ENCODE results near the gene SMIM10. TPM values are rescaled to one million over a fixed set of nuclear protein-coding genes. Genes with fewer than 3 reads are reported as not detected.
"Not testable (repeated sequence)": the region's sequence is repeated elsewhere in the genome, so short reads cannot be mapped to it uniquely, and the experiment has no call there.

SMIM10 gene
- total RNA-seq, 1 donor from 2014 or later = 2.3 TPM

DNA sequence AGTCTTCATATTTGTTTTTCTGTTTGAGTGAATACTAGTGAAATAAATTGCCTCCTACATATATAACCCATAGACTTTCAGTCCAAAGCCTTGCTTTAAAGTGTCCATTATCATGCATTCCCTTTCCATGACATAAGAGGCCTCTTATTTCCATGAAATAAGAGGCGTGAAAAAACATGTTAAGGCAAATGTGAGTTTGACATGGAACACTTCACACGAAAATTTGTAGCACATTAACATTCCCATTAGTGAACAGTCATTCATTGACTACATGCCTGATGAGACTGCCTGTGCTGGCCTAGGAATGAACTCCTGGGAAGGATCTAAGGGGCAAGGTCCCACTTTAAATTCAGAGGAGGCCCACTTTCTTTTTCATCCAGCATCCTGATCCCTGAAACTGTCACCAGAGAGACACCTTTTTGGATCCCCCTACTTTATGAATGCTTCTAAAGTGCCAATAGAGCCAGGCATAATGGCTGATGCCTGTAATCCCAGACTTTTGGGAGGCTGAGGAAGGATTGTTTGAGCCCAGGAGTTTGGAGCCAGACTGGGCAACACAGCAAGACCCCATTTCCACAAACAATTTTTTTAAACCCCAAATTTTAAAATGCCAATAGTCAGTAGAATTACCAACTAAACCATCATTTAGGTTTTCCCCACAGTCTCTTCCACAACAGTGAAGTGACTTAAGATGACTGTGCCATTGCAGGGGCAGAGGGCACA lies 24.9 kb downstream of the SMIM10 start:
- peak; percentile 0 for DNase-seq

DNA sequence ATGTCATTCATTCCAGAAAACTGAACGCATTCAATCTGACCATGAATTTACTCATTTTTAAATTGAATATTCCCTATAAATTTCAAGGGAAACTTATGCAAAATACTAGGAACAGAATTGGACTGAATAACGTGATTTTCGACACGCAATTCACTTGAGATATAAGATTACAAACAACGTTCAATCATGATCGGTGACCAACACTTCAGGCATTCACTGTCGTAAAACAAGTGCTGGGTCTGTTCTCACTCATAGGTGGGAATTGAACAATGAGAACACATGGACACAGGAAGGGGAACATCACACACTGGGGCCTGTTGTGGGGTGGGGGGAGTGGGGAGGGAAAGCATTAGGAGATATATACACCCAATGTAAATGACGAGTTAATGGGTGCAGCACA lies 29.1 kb downstream of the SMIM10 start:
- not testable (repeated sequence) for DNase-seq

DNA sequence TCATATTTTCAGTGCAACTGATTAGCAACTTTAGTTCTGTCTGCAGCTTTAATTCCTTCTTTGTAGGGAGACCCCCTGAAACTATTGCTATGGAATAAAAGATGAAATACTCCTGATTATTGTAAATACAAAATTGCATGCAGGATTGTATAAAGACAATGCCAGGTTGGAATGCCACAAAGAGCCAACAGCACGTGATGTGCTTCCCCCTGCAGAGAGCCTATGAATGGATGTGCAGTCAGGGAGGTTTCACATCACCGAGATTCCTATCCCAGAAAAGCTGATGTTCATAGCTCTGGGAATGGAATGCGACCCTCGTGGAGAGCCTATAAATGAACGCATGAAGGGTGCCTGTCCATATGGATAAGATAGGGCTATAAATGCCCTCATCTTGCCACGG lies 33.0 kb downstream of the SMIM10 start:
- DNase-seq = not testable (repeated sequence)

DNA sequence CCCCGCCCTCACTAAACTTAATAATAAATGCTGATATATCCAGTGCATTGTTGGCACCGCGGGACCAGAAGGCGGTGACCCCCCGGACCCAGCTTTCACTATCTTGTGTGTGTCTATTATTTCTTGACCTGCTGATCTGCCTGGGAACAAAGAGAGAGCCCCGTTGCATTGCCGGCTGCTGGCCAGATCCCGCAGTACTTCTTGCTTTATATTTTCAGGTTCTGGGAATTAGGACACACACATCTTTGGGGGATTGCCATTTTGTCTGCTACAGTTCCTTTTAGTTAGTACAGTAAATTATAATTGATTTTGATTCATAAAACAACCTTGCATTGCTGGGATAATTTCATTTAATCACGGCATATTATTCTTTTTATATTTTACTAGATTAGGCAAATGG lies 33.7 kb downstream of the SMIM10 start:
- DNase-seq = no peak

DNA sequence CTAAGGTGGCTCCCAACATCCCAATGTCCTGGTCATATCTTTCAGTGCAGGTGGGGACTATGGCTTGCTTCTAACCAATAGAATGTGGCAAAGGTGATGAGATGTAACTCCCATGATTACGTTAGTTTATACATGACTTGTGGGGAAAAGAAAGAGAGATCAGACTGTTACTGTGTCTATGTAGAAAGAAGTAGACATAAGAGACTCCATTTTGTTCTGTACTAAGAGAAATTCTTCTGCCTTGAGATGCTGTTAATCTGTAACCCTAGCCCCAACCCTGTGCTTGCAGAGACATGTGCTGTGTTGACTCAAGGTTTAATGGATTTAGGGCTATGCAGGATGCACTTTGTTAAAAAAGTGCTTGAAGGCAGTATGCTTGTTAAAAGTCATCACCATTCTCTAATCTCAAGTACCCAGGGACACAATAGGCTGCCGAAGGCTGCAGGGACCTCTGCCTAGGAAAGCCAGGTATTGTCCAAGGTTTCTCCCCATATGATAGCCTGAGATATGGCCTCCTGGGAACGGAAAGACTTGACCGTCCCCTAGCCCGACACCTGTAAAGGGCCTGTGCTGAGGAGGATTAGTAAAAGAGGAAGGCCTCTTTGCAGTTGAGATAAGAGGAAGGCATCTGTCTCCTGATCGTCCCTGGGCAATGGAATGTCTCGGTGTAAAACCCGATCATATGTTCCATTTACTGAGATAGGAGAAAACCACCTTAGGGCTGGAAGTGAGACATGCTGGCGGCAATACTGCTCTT lies 39.6 kb downstream of the SMIM10 start:
- DNase-seq = not testable (repeated sequence)

DNA sequence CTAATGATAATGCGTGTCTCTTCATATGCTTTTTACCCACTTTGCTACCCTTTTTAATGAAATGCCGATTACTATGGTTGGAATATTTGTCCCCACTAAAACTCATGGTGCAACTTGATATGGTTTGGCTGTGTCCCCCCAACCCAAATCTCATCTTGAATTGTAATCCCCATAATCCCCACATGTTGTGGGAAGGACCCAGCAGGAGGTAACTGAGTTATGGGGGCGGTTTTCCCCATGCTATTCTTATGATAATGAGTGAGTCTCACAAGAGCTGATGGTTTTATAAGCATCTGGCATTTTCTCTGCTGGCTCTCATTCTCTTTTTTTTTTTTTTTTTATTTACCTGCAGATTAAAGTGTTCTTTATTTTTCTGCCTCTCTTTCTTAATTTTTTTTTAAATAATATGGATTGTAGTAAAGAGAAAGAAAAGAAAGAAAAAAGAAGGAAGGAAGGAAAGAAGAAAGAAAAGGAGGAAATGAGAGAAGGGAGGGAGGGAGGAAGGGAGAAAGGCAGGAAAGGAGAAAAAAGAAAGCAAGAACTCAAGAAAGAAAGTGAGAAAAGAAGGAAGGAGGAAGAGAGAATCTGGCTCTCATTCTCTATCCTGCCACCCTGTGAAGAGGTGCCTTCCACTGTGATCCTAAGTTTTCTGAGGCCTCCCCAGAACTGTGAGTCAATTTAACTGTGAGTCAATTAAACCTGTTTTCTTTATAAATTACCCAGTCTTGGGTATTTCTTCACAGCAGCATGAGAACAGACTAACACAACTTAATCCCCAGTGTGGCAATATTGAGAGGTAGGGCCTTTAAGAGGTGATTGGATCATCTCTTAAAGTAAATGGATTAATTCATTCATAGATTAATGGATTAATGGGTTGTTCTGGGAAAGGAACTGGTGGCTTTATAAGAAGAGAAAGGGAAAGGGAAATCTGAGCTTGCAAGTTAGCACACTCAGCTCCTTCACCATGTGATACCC lies 50.6 kb downstream of the SMIM10 start:
- DNase-seq = not testable (repeated sequence)

Other genes with a start within 250 kb of the SMIM10 start
- 15.5 TPM for gene PABIR2, start 193.8 kb upstream of the SMIM10 start, total RNA-seq
- 26.1 TPM for gene MOSPD1, start 75.7 kb upstream of the SMIM10 start, total RNA-seq
- gene RTL8B, start 31.6 kb downstream of the SMIM10 start, total RNA-seq = 3.6 TPM
- 21.6 TPM for gene RTL8C, start 41.4 kb downstream of the SMIM10 start, total RNA-seq
- 3.6 TPM for gene RTL8A, start 61.1 kb downstream of the SMIM10 start, total RNA-seq
- 2.0 TPM for gene SMIM10L2B, start 107.7 kb downstream of the SMIM10 start, total RNA-seq
- gene ETDB, start 129.5 kb downstream of the SMIM10 start, total RNA-seq = not detected
- gene CT55, start 180.4 kb downstream of the SMIM10 start, total RNA-seq = not detected